ENCODE measurements around the gene DDX54. TPM values are rescaled to one million over a fixed set of nuclear protein-coding genes. Genes with fewer than 3 reads are reported as not detected.

DDX54 gene, protein sequence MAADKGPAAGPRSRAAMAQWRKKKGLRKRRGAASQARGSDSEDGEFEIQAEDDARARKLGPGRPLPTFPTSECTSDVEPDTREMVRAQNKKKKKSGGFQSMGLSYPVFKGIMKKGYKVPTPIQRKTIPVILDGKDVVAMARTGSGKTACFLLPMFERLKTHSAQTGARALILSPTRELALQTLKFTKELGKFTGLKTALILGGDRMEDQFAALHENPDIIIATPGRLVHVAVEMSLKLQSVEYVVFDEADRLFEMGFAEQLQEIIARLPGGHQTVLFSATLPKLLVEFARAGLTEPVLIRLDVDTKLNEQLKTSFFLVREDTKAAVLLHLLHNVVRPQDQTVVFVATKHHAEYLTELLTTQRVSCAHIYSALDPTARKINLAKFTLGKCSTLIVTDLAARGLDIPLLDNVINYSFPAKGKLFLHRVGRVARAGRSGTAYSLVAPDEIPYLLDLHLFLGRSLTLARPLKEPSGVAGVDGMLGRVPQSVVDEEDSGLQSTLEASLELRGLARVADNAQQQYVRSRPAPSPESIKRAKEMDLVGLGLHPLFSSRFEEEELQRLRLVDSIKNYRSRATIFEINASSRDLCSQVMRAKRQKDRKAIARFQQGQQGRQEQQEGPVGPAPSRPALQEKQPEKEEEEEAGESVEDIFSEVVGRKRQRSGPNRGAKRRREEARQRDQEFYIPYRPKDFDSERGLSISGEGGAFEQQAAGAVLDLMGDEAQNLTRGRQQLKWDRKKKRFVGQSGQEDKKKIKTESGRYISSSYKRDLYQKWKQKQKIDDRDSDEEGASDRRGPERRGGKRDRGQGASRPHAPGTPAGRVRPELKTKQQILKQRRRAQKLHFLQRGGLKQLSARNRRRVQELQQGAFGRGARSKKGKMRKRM
- 36.3 and 41.4 TPM in 2 replicates for total RNA-seq

GRCh38 chr12:113185180-113186032 is at the start of gene DDX54, which contains the start of gene RITA1:
Gene DDX54 (minus strand): TSS chr12:113185478. CDS start chr12:113185451, 27 bp downstream.
Gene RITA1 (plus strand): TSS chr12:113185721. CDS start chr12:113186747, 1,026 bp downstream.

GRCh38 chr12:113221181-113221996 is 36.1 kb upstream of the DDX54 start, which contains the start of gene TPCN1:
Gene TPCN1 (plus strand): TSS chr12:113221464. CDS start chr12:113226853, 5,389 bp downstream.

DNA sequence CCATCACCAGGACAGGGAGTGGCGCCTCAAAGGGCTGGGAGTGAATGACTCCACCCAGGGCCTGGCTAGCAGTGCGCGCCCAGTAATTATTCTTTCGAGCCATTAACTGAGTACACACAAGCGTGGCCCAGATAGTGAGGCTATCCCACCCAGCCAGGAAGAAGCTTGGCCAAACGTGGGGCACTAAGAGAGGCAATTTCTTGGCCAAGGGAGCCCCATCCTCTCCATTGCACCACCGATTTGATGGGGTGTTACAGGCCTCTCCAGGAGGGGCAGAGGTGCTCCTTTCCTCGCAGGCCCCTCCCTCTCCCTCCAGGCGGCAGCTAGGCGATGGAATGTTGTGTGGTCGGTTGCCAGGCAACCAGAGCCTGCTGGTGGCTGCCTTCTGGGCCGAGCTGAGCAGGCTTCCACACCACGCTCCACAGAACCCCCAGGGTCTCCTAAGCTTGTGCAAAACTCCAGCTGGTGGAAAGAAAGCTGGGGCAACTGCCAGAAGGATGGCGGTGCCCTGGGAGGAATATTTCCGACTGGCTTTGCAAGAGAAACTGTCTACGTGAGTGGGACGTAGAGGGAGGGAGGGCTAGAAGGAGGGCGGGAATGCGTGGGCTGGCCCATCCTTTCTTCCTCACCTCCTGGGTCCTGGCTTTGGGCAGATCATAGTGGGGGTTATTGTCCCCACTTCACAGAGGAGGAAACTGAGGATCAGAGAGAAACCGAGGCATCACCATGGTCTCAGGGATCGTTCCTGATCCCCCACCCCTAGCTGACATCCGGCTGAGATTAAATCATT is 35.7 kb downstream of the DDX54 start, which contains the start of gene CFAP73:
CFAP73 (plus strand) TSS at position 364 of the 790 bp plus-strand sequence; CDS start at position 498, 134 bp downstream.

DNA sequence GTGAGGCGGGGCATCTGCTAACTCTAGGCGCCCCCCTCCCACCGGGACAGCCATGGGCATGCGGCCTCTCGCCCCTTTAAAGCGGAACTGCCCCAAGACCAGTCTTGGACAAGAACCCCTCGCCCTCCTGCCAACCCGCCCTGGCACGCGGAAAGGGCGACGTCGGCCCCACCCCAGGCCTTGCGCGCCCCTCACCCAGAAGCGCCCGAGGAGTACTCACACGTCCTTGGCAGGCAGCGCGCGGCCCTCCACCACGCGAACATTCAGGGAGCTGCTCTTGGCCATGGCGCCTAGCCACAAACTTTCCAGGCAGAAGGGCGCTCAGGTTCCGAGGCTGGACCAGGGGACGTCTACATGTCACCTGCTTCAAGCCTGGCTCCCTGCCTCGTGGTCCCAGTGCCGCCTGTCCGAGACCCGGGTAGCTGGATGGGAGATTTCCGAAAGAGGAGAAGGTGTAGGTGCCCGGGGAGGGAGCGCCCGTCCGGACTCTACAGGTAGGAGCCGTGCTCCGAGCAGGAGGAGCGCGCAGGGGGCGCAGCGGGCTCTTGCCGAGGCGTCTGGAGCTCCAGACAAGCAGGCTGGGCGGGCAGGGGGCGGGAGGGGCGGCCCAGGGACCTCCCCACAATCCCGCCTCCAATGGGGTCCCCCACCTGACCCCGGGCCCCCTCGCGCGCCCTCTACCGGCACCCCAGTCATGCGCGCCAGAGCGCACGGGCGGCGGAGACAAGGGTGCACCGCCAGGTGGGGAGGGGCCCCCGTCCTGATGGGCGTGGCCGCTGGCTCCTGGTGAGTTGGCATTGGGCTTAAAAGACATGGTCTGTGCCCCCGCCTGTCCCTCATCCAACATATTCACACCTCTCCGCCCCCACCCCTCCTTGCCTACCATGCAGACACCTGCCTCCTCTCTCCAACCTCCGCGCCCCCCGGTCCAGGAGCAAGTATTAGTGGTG is 49.8 kb downstream of the DDX54 start, which contains the start of gene RASAL1:
RASAL1 (minus strand) TSS at position 584 of the 950 bp plus-strand sequence; CDS start at position 285, 299 bp downstream.

Other genes starting within 250 kb of the DDX54 start
- 15.1 and 18.8 TPM in 2 replicates for gene OAS3, start 247.0 kb downstream of the DDX54 start, total RNA-seq
- gene OAS2, start 207.0 kb downstream of the DDX54 start, total RNA-seq: 16.5 and 19.6 TPM in 2 replicates
- gene DTX1, start 128.7 kb downstream of the DDX54 start, total RNA-seq: 0.16 and 1.2 TPM in 2 replicates
- not detected in 2 replicates for gene RASAL1, start 49.7 kb downstream of the DDX54 start, total RNA-seq
- not detected in 2 replicates for gene CFAP73, start 35.8 kb downstream of the DDX54 start, total RNA-seq
- 12.8 and 15.0 TPM in 2 replicates for gene RITA1, start 243 bp upstream of the DDX54 start, total RNA-seq
- gene TPCN1, start 36.0 kb upstream of the DDX54 start, total RNA-seq: 4.9 and 11.8 TPM in 2 replicates
- gene SLC8B1, start 149.6 kb upstream of the DDX54 start, total RNA-seq: 14.2 and 19.2 TPM in 2 replicates
- gene PLBD2, start 173.1 kb upstream of the DDX54 start, total RNA-seq: 16.8 and 28.0 TPM in 2 replicates
- gene SDS, start 218.4 kb upstream of the DDX54 start, total RNA-seq: not detected in 2 replicates
- 3.6 and 6.4 TPM in 2 replicates for gene SDSL, start 236.9 kb upstream of the DDX54 start, total RNA-seq